Activated B cell treated with CpG ODN at 0.5 μM for 24 hours (primary cell): ENCODE results near the gene FSCN2. TPM values are rescaled to one million over a fixed set of nuclear protein-coding genes. Genes with fewer than 3 reads are reported as not detected.

Source experiments
- ATAC-seq: fragments of 200-7000 bp; cut with Tn5 transposase; one replicate; pipeline ENCODE4 v1.10.0; 2021; ENCODE audit warnings: low read depth, mild to moderate bottlenecking, moderate library complexity
- CTCF ChIA-PET: fragments of 350-600 bp; sonication (Branson Sonifier 250); formaldehyde crosslinking; loops from one replicate; lab custom pipeline; 2021; ENCODE audit warnings: antibody characterized with exemption; lab: Charles Lee
- POLR2A ChIA-PET: fragments of 350-600 bp; sonication (Branson Sonifier 250); formaldehyde crosslinking; loops from one replicate; lab custom pipeline; 2021; ENCODE audit warnings: antibody characterized with exemption; lab: Charles Lee
- DNase-seq: peaks from one replicate; pipeline ENCODE4 v3.0.0; 2022
- H3K27ac Mint-ChIP-seq: one replicate; pipeline ENCODE4 v1.8.0; 2020; ENCODE audit warnings: mixed read lengths
- H3K27me3 Mint-ChIP-seq: one replicate; pipeline ENCODE4 v1.8.0; 2021; ENCODE audit warnings: mixed read lengths
- H3K36me3 Mint-ChIP-seq: one replicate; pipeline ENCODE4 v1.8.0; 2021; ENCODE audit warnings: low read depth, mixed read lengths
- H3K4me1 Mint-ChIP-seq: one replicate; pipeline ENCODE4 v1.8.0; 2021; ENCODE audit warnings: mixed read lengths
- H3K4me3 Mint-ChIP-seq: one replicate; pipeline ENCODE4 v1.8.0; 2020; ENCODE audit warnings: mild to moderate bottlenecking, mixed read lengths
- H3K9me3 Mint-ChIP-seq: one replicate; pipeline ENCODE4 v1.8.0; 2020; ENCODE audit warnings: mixed read lengths
- CTCF ChIP-seq: fragments of 200-600 bp; IDR thresholded peaks from one replicate; pipeline ENCODE4 v1.8.0; 2022; ENCODE audit warnings: antibody characterized with exemption, mild to moderate bottlenecking
- intact Hi-C: fragments of 100-400 bp; cut with micrococcal nuclease; formaldehyde crosslinking; loops from one replicate; pipeline ENCODE4 v1.15.1; 2024
- total RNA-seq: library from RNA; stranded (reverse); gene quantifications from 2 replicates; pipeline ENCODE4 v1.2.3, GENCODE V29; 2022

Gene FSCN2
- total RNA-seq, 1 donor from 2014 or later = 5.5 TPM

DNA sequence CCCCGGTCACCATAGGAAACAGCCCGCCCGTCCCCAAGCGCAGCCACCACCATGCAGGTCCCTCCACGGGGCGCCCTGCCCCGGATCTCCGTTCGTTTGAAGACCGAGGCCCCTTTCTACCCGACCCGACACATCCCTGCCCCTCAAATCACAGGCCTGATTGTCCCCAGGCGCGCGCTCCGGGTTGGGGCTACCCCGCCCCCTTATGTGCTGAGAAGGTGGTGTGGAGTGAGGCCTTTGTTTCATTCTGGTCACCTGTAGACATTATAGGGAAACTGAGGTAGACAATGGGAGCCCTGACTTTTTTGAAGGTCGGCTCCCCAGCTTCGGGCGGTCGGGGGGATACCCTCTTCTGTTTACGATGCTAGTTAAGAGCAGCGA lies 14.8 kb upstream of the FSCN2 start:
- Mint-ChIP-seq H3K27ac (peak overlapping the region; percentile 94), H3K4me1 (peaks cover 59% of the 10 kb centered on the region), H3K27me3 (no peaks in the 10 kb centered on the region), H3K9me3 (no peaks in the 10 kb centered on the region), H3K4me3 (peak overlapping the region; percentile 86), H3K36me3 (peaks cover 48% of the 10 kb centered on the region)
- intact Hi-C loops = loop anchor here (2.0 to 10.0 kb wide), 6 partner anchors 119 to 1709 kb away; partner anchors contain the start of genes BAHCC1, EIF4A3, FASN and P4HB
- ChIA-PET CTCF (no interaction called here), POLR2A (interaction anchor here (0.9 to 14.0 kb wide), 21 partner anchors 8 to 1674 kb away, joined by 3 to 188 read pairs (median 7); partner anchors contain the start of genes ARL16, BAHCC1, CBX4 and CEP131)
- DNase-seq = peak; percentile 66
- TF ChIP-seq CTCF = no peak
- peak; percentile 11 for ATAC-seq

GRCh38 chr17:81513753-81514488 lies 14.3 kb upstream of the FSCN2 start:
- Mint-ChIP-seq H3K36me3 (peaks cover 43% of the 10 kb centered on the region), H3K27ac (peak overlapping the region; percentile 94), H3K4me1 (peaks cover 58% of the 10 kb centered on the region), H3K9me3 (no peaks in the 10 kb centered on the region), H3K27me3 (no peaks in the 10 kb centered on the region), H3K4me3 (peak overlapping the region; percentile 86)
- intact Hi-C loops = loop anchor here (1.0 to 10.0 kb wide), 7 partner anchors 119 to 1709 kb away; partner anchors contain the start of genes BAHCC1, EIF4A3, FASN and P4HB
- no peak for ATAC-seq
- TF ChIP-seq CTCF = no peak
- CTCF ChIA-PET = no interaction called here
- POLR2A ChIA-PET = interaction anchor here (0.6 to 14.0 kb wide), 21 partner anchors 9 to 1675 kb away, joined by 3 to 188 read pairs (median 8); partner anchors contain the start of genes ARL16, CBX4, CEP131 and FAAP100
- DNase-seq = peak; percentile 60

DNA sequence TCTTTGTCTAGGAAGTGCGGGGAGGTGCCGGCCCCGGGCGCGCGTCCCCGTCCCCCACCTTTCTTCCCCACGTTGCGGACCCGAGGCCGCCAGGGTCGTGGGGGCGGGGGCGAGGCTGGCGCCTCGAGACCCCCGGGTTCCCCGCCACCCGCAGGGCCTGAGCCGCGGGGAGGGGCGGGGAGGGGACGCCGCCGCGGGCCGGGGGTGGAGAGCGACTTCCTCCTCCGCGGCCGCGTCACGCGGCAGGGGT lies 13.8 kb upstream of the FSCN2 start:
- ATAC-seq (no peak), DNase-seq (no peak)
- TF ChIP-seq CTCF = no peak
- H3K9me3 Mint-ChIP-seq = no peaks in the 10 kb centered on the region
- POLR2A ChIA-PET = interaction anchor here (0.6 to 14.0 kb wide), 15 partner anchors 9 to 356 kb away, joined by 3 to 188 read pairs (median 13); partner anchors contain the start of genes CEP131, FAAP100, NDUFAF8 and SLC38A10
- peak overlapping the region; percentile 94 for H3K27ac Mint-ChIP-seq
- peaks cover 38% of the 10 kb centered on the region for H3K36me3 Mint-ChIP-seq
- CTCF ChIA-PET = no interaction called here
- H3K4me3 Mint-ChIP-seq = peak overlapping the region; percentile 86
- intact Hi-C loops = loop anchor here (1.0 to 10.0 kb wide), 6 partner anchors 219 to 1710 kb away; partner anchors contain the start of genes EIF4A3, FASN, P4HB and SLC38A10
- peaks cover 53% of the 10 kb centered on the region for H3K4me1 Mint-ChIP-seq
- H3K27me3 Mint-ChIP-seq = no peaks in the 10 kb centered on the region

GRCh38 chr17:81514739-81515529 lies 13.2 kb upstream of the FSCN2 start:
- TF ChIP-seq CTCF = no peak
- H3K4me3 Mint-ChIP-seq = peak overlapping the region; percentile 93
- H3K27me3 Mint-ChIP-seq = no peaks in the 10 kb centered on the region
- peaks cover 33% of the 10 kb centered on the region for H3K36me3 Mint-ChIP-seq
- peaks cover 51% of the 10 kb centered on the region for H3K4me1 Mint-ChIP-seq
- intact Hi-C loops = loop anchor here (1.0 to 10.0 kb wide), 6 partner anchors 220 to 1710 kb away; partner anchors contain the start of genes EIF4A3, FASN, P4HB and SLC38A10
- POLR2A ChIA-PET = interaction anchor here (0.6 to 14.0 kb wide), 16 partner anchors 8 to 292 kb away, joined by 3 to 188 read pairs (median 8); partner anchors contain the start of genes BAHCC1, CEP131, FAAP100 and NDUFAF8
- ATAC-seq = peak; percentile 18
- CTCF ChIA-PET = interaction anchor here (1.6 kb wide), 1 partner anchor 22 kb away, joined by 5 read pairs; no protein-coding TSS in a partner anchor
- H3K27ac Mint-ChIP-seq = peak overlapping the region; percentile 95
- DNase-seq = peak; percentile 76
- H3K9me3 Mint-ChIP-seq = no peaks in the 10 kb centered on the region
